ENCODE measurements around the gene CTF1. TPM values are rescaled to one million over a fixed set of nuclear protein-coding genes. Genes with fewer than 3 reads are reported as not detected.

CTF1 gene
- total and polyA plus RNA-seq, 2 donors (not counting 1 experiment from before 2014, with no cell fraction given) = 0.78 to 0.81 TPM

- H3K79me2 ChIP-seq (ENCODE audit: control insufficient read depth, insufficient read depth, low read length) = peaks cover 38% of the 10 kb centered on the region
- ATAC-seq (ENCODE audit: low read depth) (no peak), DNase-seq (no peak)
- H4K20me1 ChIP-seq (ENCODE audit: control insufficient read depth, insufficient read depth, low read length, poor library complexity, severe bottlenecking) = peaks cover 38% of the 10 kb centered on the region
- H3K4me2 ChIP-seq (replicated peaks; ENCODE audit: low read depth, low read length, poor library complexity, severe bottlenecking) = no peak overlapping the region
- peaks cover 17 to 41% of the 10 kb centered on the region in 2 donors for H3K4me1 ChIP-seq (ENCODE audit: control insufficient read depth in 2 of 2, insufficient read depth in 2 of 2, low read length in 2 of 2)
- intact Hi-C loops (cut with micrococcal nuclease) = no loop called here
- H3K9ac ChIP-seq (ENCODE audit: low read length) = no peak overlapping the region
- no peaks in the 10 kb centered on the region for H3K27me3 ChIP-seq (replicated peaks in 1 of 4; ENCODE audit: control extremely low read depth in 1 of 4, control insufficient read depth in 3 of 4, insufficient read depth in 4 of 4, low read length in 3 of 4)
- TF ChIP-seq CTCF (IDR thresholded peaks at IDR 0.05) (no peak), EZH2 (IDR thresholded peaks at IDR 0.05; ENCODE audit: borderline replicate concordance, insufficient read depth, low read depth, low read length, poor library complexity, severe bottlenecking) (no peak)
- POLR2A ChIA-PET = no interaction called here
- Mint-ChIP-seq H3K4me3 (no peak overlapping the region), H3K9me3 (ENCODE audit: insufficient read depth) (no peaks in the 10 kb centered on the region), H3K4me1 (peaks cover 32% of the 10 kb centered on the region), H3K27me3 (no peaks in the 10 kb centered on the region), H3K27ac (no peak overlapping the region)
- no peak overlapping the region for H3K27ac ChIP-seq (ENCODE audit: low read length in 2 of 2)
- CTCF ChIA-PET = interaction anchor here (0.6 to 0.7 kb wide), 2 partner anchors 10 to 222 kb away, joined by 3 read pairs; no protein-coding TSS in a partner anchor
- 100% methylated on average over 2 of the region's 3 CpGs for WGBS (ENCODE audit: insufficient coverage)
- H3K9me3 ChIP-seq (ENCODE audit: control extremely low read depth in 1 of 3, control insufficient read depth in 2 of 3, insufficient read depth in 1 of 3, low read length in 2 of 3) = peaks cover 0 to 4% (median 0%) of the 10 kb centered on the region in 3 donors
- H3K36me3 ChIP-seq (replicated peaks in 1 of 2; ENCODE audit: control extremely low read depth in 1 of 2, control insufficient read depth in 1 of 2, extremely low read depth in 1 of 2, insufficient read depth in 2 of 2, low read length in 1 of 2) = peaks cover 0 to 6% of the 10 kb centered on the region in 2 experiments
- no peak overlapping the region for H2AFZ ChIP-seq (ENCODE audit: insufficient read depth, low read depth, low read length, poor library complexity, severe bottlenecking)
- no peak overlapping the region for H3K4me3 ChIP-seq (ENCODE audit: control extremely low read depth in 1 of 5, extremely low read depth in 1 of 5, insufficient read depth in 1 of 5, low read depth in 2 of 5, low read length in 4 of 5)
These were observed 55.3 kb downstream of the CTF1 start for GRCh38 chr16:30951750-30952149.

GRCh38 chr16:30953111-30953510, 56.7 kb downstream of the CTF1 start:
- Histone ChIP-seq H3K9me3 (ENCODE audit: control extremely low read depth in 1 of 3, control insufficient read depth in 2 of 3, insufficient read depth in 1 of 3, low read length in 2 of 3) (peaks cover 0 to 4% (median 0%) of the 10 kb centered on the region in 3 donors), H3K36me3 (replicated peaks in 1 of 2; ENCODE audit: control extremely low read depth in 1 of 2, control insufficient read depth in 1 of 2, extremely low read depth in 1 of 2, insufficient read depth in 2 of 2, low read length in 1 of 2) (peaks cover 0 to 4% of the 10 kb centered on the region in 2 experiments), H3K4me2 (replicated peaks; ENCODE audit: low read depth, low read length, poor library complexity, severe bottlenecking) (no peak overlapping the region), H3K9ac (ENCODE audit: low read length) (no peak overlapping the region), H3K27ac (ENCODE audit: low read length in 2 of 2) (no peak overlapping the region), H2AFZ (ENCODE audit: insufficient read depth, low read depth, low read length, poor library complexity, severe bottlenecking) (no peak overlapping the region), H3K4me1 (ENCODE audit: control insufficient read depth in 2 of 2, insufficient read depth in 2 of 2, low read length in 2 of 2) (peaks cover 19 to 42% of the 10 kb centered on the region in 2 donors), H3K4me3 (ENCODE audit: control extremely low read depth in 1 of 5, extremely low read depth in 1 of 5, insufficient read depth in 1 of 5, low read depth in 2 of 5, low read length in 4 of 5) (no peak overlapping the region), H3K79me2 (ENCODE audit: control insufficient read depth, insufficient read depth, low read length) (peaks cover 43% of the 10 kb centered on the region), H4K20me1 (ENCODE audit: control insufficient read depth, insufficient read depth, low read length, poor library complexity, severe bottlenecking) (peaks cover 38% of the 10 kb centered on the region), H3K27me3 (replicated peaks in 1 of 4; ENCODE audit: control extremely low read depth in 1 of 4, control insufficient read depth in 3 of 4, insufficient read depth in 4 of 4, low read length in 3 of 4) (no peaks in the 10 kb centered on the region)
- TF ChIP-seq EZH2 (IDR thresholded peaks at IDR 0.05; ENCODE audit: borderline replicate concordance, insufficient read depth, low read depth, low read length, poor library complexity, severe bottlenecking) (no peak), CTCF (IDR thresholded peaks at IDR 0.05) (no peak)
- DNase-seq = no peak
- WGBS (ENCODE audit: insufficient coverage) = 93% methylated on average over 8 of the region's 9 CpGs
- intact Hi-C loops (cut with micrococcal nuclease) = no loop called here
- Mint-ChIP-seq H3K9me3 (ENCODE audit: insufficient read depth) (no peaks in the 10 kb centered on the region), H3K4me3 (no peak overlapping the region), H3K27ac (no peak overlapping the region), H3K4me1 (peaks cover 37% of the 10 kb centered on the region), H3K27me3 (no peaks in the 10 kb centered on the region)
- POLR2A ChIA-PET = no interaction called here
- ATAC-seq (ENCODE audit: low read depth) = no peak
- CTCF ChIA-PET = interaction anchor here (1.0 to 4.4 kb wide), 5 partner anchors 11 to 490 kb away, joined by 3 to 42 read pairs (median 4); partner anchors contain the start of genes HSD3B7 and ZNF843

Small RNAs within 50 kb of the gene (small RNA-seq; reads per million reads assigned to genes)
- gene AC135048.1 (ENCODE audit: insufficient read length, low read depth, low replicate concordance) (not detected), gene MIR4519 (ENCODE audit: insufficient read length, low read depth, low replicate concordance) (not detected), gene MIR762 (ENCODE audit: insufficient read length, low read depth, low replicate concordance) (not detected)

Other genes with a start within 250 kb of the CTF1 start
- gene PRR14, start 245.7 kb upstream of the CTF1 start, total RNA-seq = 92.7 and 95.8 TPM in 2 replicates
- gene PRR14, start 245.7 kb upstream of the CTF1 start, polyA plus RNA-seq = 62.4 and 63.5 TPM in 2 replicates
- gene FBRS, start 238.2 kb upstream of the CTF1 start, total RNA-seq = 191 and 194 TPM in 2 replicates
- 68.3 and 84.4 TPM in 2 replicates for gene FBRS, start 238.2 kb upstream of the CTF1 start, polyA plus RNA-seq
- 142 and 145 TPM in 2 replicates for gene SRCAP, start 197.4 kb upstream of the CTF1 start, total RNA-seq
- gene SRCAP, start 197.4 kb upstream of the CTF1 start, polyA plus RNA-seq = 20.9 and 21.4 TPM in 2 replicates
- gene PHKG2, start 148.2 kb upstream of the CTF1 start, total RNA-seq = 54.1 and 55.7 TPM in 2 replicates
- gene PHKG2, start 148.2 kb upstream of the CTF1 start, polyA plus RNA-seq = 79.0 and 80.8 TPM in 2 replicates
- 9.3 and 11.7 TPM in 2 replicates for gene CFAP119, start 134.6 kb upstream of the CTF1 start, total RNA-seq
- 8.5 and 10.4 TPM in 2 replicates for gene CFAP119, start 134.6 kb upstream of the CTF1 start, polyA plus RNA-seq
- gene RNF40, start 134.3 kb upstream of the CTF1 start, total RNA-seq = 120 and 121 TPM in 2 replicates
- gene RNF40, start 134.3 kb upstream of the CTF1 start, polyA plus RNA-seq = 41.8 and 44.3 TPM in 2 replicates
- 6.4 and 6.9 TPM in 2 replicates for gene ZNF629, start 109.4 kb upstream of the CTF1 start, total RNA-seq
- 0.82 and 1.2 TPM in 2 replicates for gene ZNF629, start 109.4 kb upstream of the CTF1 start, polyA plus RNA-seq
- 30.5 and 31.6 TPM in 2 replicates for gene BCL7C, start 2.5 kb upstream of the CTF1 start, total RNA-seq
- gene BCL7C, start 2.5 kb upstream of the CTF1 start, polyA plus RNA-seq = 14.9 and 17.1 TPM in 2 replicates
- gene FBXL19, start 27.0 kb downstream of the CTF1 start, total RNA-seq = 25.0 and 29.5 TPM in 2 replicates
- gene FBXL19, start 27.0 kb downstream of the CTF1 start, polyA plus RNA-seq = 9.0 and 12.9 TPM in 2 replicates
- 51.8 and 55.8 TPM in 2 replicates for gene ORAI3, start 52.5 kb downstream of the CTF1 start, total RNA-seq
- gene ORAI3, start 52.5 kb downstream of the CTF1 start, polyA plus RNA-seq = 24.2 and 32.2 TPM in 2 replicates
- 37.2 and 39.5 TPM in 2 replicates for gene SETD1A, start 61.1 kb downstream of the CTF1 start, total RNA-seq
- gene SETD1A, start 61.1 kb downstream of the CTF1 start, polyA plus RNA-seq = 11.5 and 12.4 TPM in 2 replicates
- gene HSD3B7, start 88.6 kb downstream of the CTF1 start, total RNA-seq = 1.0 and 1.2 TPM in 2 replicates
- gene HSD3B7, start 88.6 kb downstream of the CTF1 start, polyA plus RNA-seq = 0.65 and 0.89 TPM in 2 replicates
- 2.2 and 2.7 TPM in 2 replicates for gene STX1B, start 114.0 kb downstream of the CTF1 start, total RNA-seq
- gene STX1B, start 114.0 kb downstream of the CTF1 start, polyA plus RNA-seq = 1.8 and 2.1 TPM in 2 replicates
- 111 and 120 TPM in 2 replicates for gene STX4, start 136.9 kb downstream of the CTF1 start, total RNA-seq
- gene STX4, start 136.9 kb downstream of the CTF1 start, polyA plus RNA-seq = 133 and 159 TPM in 2 replicates
- 11.1 and 12.0 TPM in 2 replicates for gene ZNF668, start 177.6 kb downstream of the CTF1 start, total RNA-seq
- gene ZNF668, start 177.6 kb downstream of the CTF1 start, polyA plus RNA-seq = 5.1 and 5.8 TPM in 2 replicates
- gene ZNF646, start 177.8 kb downstream of the CTF1 start, total RNA-seq = 45.9 and 51.7 TPM in 2 replicates
- 9.2 and 14.7 TPM in 2 replicates for gene ZNF646, start 177.8 kb downstream of the CTF1 start, polyA plus RNA-seq
- gene PRSS53, start 192.3 kb downstream of the CTF1 start, total RNA-seq = 10.7 and 10.8 TPM in 2 replicates
- 10.1 and 11.6 TPM in 2 replicates for gene PRSS53, start 192.3 kb downstream of the CTF1 start, polyA plus RNA-seq
- gene VKORC1, start 198.2 kb downstream of the CTF1 start, total RNA-seq = 36.8 and 45.7 TPM in 2 replicates
- gene VKORC1, start 198.2 kb downstream of the CTF1 start, polyA plus RNA-seq = 22.3 and 31.8 TPM in 2 replicates
- 24.7 and 29.7 TPM in 2 replicates for gene BCKDK, start 211.8 kb downstream of the CTF1 start, total RNA-seq
- gene BCKDK, start 211.8 kb downstream of the CTF1 start, polyA plus RNA-seq = 20.0 and 27.6 TPM in 2 replicates
- 100.0 and 102 TPM in 2 replicates for gene KAT8, start 221.1 kb downstream of the CTF1 start, total RNA-seq
- 102 TPM in 2 replicates for gene KAT8, start 221.1 kb downstream of the CTF1 start, polyA plus RNA-seq
- gene PRSS8, start 239.1 kb downstream of the CTF1 start, total RNA-seq = not detected in 2 replicates
- not detected in 2 replicates for gene PRSS8, start 239.1 kb downstream of the CTF1 start, polyA plus RNA-seq